Testis (tissue), 3 donors: Measurements from ENCODE around the gene CCNYL1. TPM values are rescaled to one million over a fixed set of nuclear protein-coding genes. Genes with fewer than 3 reads are reported as not detected.

Source experiments
- DNase-seq: peaks from one replicate; pipeline ENCODE4 v3.0.0-alpha.2; 2019
- H3K27ac ChIP-seq, 2 donors: fragments of 200-600 bp; sonication (generic); one replicate each; pipeline ENCODE4 v1.5.1; 2019
- H3K27me3 ChIP-seq: fragments of 200-600 bp; sonication (generic); one replicate; pipeline ENCODE4 v1.5.1; 2019
- H3K36me3 ChIP-seq: fragments of 200-600 bp; sonication (generic); one replicate; pipeline ENCODE4 v1.5.1; 2017; ENCODE audit warnings: low read depth; ENCODE audit errors: missing control alignments
- H3K4me1 ChIP-seq: fragments of 200-600 bp; sonication (generic); one replicate; pipeline ENCODE4 v1.5.1; 2019
- H3K4me3 ChIP-seq, 2 donors: fragments of 200-600 bp; sonication (generic); one replicate each; pipeline ENCODE4 v1.5.1; 2017 to 2019
- H3K9me3 ChIP-seq: fragments of 200-600 bp; sonication (generic); one replicate; pipeline ENCODE4 v1.5.1; 2017
- CTCF ChIP-seq, 3 experiments: fragments of 450-650 bp in 2 of 3; fragments of 200-600 bp in 1 of 3; sonication (generic) in 1 of 3; IDR thresholded peaks; one replicate each; pipeline ENCODE4 v1.5.1; 2016 to 2019; ENCODE audit warnings: antibody characterized with exemption in 3 of 3, mild to moderate bottlenecking in 2 of 3, moderate library complexity in 1 of 3
- POLR2A ChIP-seq: fragments of 450-650 bp; IDR thresholded peaks from one replicate; pipeline ENCODE4 v1.6.1; 2017; ENCODE audit warnings: antibody characterized with exemption, mild to moderate bottlenecking, moderate library complexity
- WGBS, 2 donors: methylation state at CpG; one replicate each; pipeline ENCODE4 v1.1.5; 2018; 5-methylcytosine and 5-hydroxymethylcytosine counted together
- intact Hi-C: fragments of 100-400 bp; cut with DNase I; formaldehyde crosslinking; loops from one replicate; pipeline ENCODE4 v1.15.1; 2023; ENCODE audit warnings: low total_unique reads
- polyA plus RNA-seq: library from polyadenylated mRNA; stranded (reverse); fragments of 350-450 nt; fragmentation: Illumina TruSeq; extraction: RNeasy Lipid Tissue Mini Kit (QIAGEN cat#74804); gene quantifications from one replicate; pipeline ENCODE4 v1.2.3, GENCODE V29; 2014; ENCODE audit warnings: low read depth, low replicate concordance; ENCODE audit not compliant: insufficient read depth
- total RNA-seq, 2 donors: library from RNA; depleted of rRNA; stranded (reverse); fragments of >200 nt; gene quantifications; one replicate each; pipeline ENCODE4 v1.2.3, GENCODE V29; 2016

The CCNYL1 gene
- total and polyA plus RNA-seq, 3 donors from 2014 or later: 13.8 to 32.5 (median 25.6) TPM

GRCh38 chr2:207697411-207697810, 14.0 kb upstream of the CCNYL1 start:
- Histone ChIP-seq H3K4me3 (no peak overlapping the region), H3K9me3 (no peaks in the 10 kb centered on the region), H3K27me3 (no peaks in the 10 kb centered on the region), H3K27ac (no peak overlapping the region), H3K36me3 (no peaks in the 10 kb centered on the region), H3K4me1 (no peaks in the 10 kb centered on the region)
- DNase-seq: no peak
- WGBS, 2 donors: 67 to 94% methylated on average over 1 of the region's 1 CpG
- TF ChIP-seq POLR2A (no peak), CTCF (IDR thresholded peaks at IDR 0.05) (no peak)
- intact Hi-C loops: no loop called here

DNA sequence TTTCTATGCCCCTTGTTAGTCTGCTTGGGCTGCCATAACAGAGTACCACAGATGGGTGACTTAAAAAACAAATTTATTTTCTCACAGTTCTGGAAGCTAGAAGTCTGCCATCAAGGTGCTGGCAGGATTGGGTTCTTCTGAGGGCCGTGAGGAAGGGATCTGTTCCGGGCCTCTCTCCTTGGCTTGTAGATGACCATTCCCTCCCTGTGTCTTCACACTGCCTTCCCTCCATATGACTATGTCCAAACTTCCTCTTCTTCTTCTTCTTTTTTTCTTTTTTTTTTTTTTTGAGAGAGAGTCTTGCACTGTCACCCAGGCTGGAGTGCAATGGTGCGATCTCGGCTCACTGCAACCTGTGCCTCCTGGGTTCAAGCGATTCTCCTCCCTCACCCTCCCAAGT, 13.1 kb upstream of the CCNYL1 start:
- no peak for DNase-seq
- H3K27ac ChIP-seq: no peak overlapping the region
- H3K27me3 ChIP-seq: no peaks in the 10 kb centered on the region
- intact Hi-C loops: no loop called here
- 88 to 95% methylated on average over 5 of the region's 5 CpGs for WGBS, 2 donors
- no peaks in the 10 kb centered on the region for H3K4me1 ChIP-seq
- H3K9me3 ChIP-seq: no peaks in the 10 kb centered on the region
- no peak for TF ChIP-seq CTCF (IDR thresholded peaks at IDR 0.05)
- TF ChIP-seq POLR2A: no peak
- H3K36me3 ChIP-seq: no peaks in the 10 kb centered on the region
- H3K4me3 ChIP-seq: no peak overlapping the region

- intact Hi-C loops: no loop called here
- 72 to 84% methylated on average over 3 of the region's 3 CpGs for WGBS, 2 donors
- Histone ChIP-seq H3K4me3 (no peak overlapping the region), H3K27me3 (no peaks in the 10 kb centered on the region), H3K4me1 (no peaks in the 10 kb centered on the region), H3K27ac (no peak overlapping the region), H3K9me3 (no peaks in the 10 kb centered on the region), H3K36me3 (no peaks in the 10 kb centered on the region)
- TF ChIP-seq CTCF (IDR thresholded peaks at IDR 0.05): no peak
- no peak for TF ChIP-seq POLR2A
- DNase-seq: no peak
Measured at GRCh38 chr2:207704078-207704477, 7.4 kb upstream of the CCNYL1 start.

DNA sequence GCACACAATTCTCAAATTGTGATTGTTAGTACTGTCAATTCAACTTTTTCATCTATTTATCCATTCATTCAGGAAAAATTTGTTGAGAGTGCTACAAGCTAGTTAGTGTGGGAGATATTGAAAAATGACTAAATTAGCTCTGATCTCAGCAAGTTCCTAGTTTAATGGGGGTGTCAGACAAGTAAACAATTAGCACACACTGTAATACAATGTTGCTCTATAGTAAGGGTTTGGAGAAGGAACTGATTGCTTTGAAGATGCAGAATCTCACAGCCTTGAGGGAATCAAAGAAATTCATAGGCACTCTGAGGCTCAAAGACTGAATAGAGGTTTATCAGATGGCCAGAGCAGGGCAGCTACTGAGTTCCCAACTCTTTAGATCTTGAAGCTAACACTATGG, 6.8 kb upstream of the CCNYL1 start:
- H3K36me3 ChIP-seq: no peaks in the 10 kb centered on the region
- DNase-seq: no peak
- TF ChIP-seq POLR2A (no peak), CTCF (IDR thresholded peaks at IDR 0.05) (no peak)
- no peaks in the 10 kb centered on the region for H3K27me3 ChIP-seq
- intact Hi-C loops: no loop called here
- H3K4me3 ChIP-seq: no peak overlapping the region
- no peaks in the 10 kb centered on the region for H3K9me3 ChIP-seq
- no peak overlapping the region for H3K27ac ChIP-seq
- no peaks in the 10 kb centered on the region for H3K4me1 ChIP-seq

DNA sequence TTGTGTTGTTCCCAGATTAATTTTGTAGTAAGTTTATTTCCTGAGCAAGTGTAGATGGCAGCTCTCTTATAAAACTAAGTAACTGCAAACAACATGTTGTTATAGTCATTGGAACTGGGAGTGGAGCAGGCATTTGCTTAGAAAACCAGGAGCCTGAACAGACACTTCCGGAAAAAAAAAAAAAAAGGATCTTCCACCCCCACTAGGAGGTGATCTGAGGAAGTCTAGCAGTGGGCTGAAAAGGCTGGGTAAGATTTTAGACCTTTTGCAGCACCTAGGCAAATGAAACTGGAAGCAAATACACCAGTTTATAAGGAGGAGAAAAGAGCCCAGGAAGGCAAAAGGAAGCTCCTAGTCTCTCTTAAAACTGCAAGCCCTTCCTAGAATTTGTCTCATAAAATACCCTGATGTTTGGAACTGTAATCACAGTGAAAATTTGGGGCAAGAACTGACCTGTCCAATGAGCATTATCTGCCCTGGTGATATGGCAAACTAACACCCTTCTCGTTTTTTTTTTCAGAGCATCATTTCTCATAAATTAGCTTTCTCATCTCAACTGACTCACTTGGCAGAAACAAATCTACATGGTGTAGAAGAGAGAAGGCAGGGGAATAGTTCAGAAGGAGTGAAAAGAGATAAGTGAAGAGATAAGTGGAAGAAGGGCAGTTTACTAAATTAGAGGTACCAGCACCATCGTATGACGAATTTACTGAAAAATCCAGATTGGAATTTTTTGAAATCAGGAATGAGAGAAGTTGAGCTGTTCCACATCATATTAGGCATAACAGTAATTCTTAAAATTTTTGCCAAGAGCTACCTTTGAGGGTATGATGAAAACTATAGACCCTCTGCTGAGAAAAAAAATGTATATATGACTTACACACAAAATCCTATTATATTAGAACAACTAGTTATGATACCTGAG, 4.2 kb upstream of the CCNYL1 start:
- 45 to 51% methylated on average over 4 of the region's 4 CpGs for WGBS, 2 donors
- no peaks in the 10 kb centered on the region for H3K9me3 ChIP-seq
- H3K4me1 ChIP-seq: no peaks in the 10 kb centered on the region
- no peak overlapping the region for H3K4me3 ChIP-seq
- no peaks in the 10 kb centered on the region for H3K36me3 ChIP-seq
- DNase-seq: no peak
- H3K27me3 ChIP-seq: no peaks in the 10 kb centered on the region
- TF ChIP-seq CTCF (IDR thresholded peaks at IDR 0.05) (no peak), POLR2A (no peak)
- no peak overlapping the region for H3K27ac ChIP-seq
- intact Hi-C loops: no loop called here
